ENCODE measurements around the gene CSAD. TPM values are rescaled to one million over a fixed set of nuclear protein-coding genes. Genes with fewer than 3 reads are reported as not detected.
"Not testable (repeated sequence)": the region's sequence is repeated elsewhere in the genome, so short reads cannot be mapped to it uniquely, and the experiment has no call there.

Gene CSAD
- total RNA-seq, 1 donor from 2014 or later: 41.7 TPM

- Histone ChIP-seq H3K4me1 (peaks cover 32% of the 10 kb centered on the region), H3K9me3 (no peaks in the 10 kb centered on the region), H3K36me3 (peaks cover 66% of the 10 kb centered on the region), H3K27ac (no peak overlapping the region), H3K4me3 (no peak overlapping the region), H3K27me3 (no peaks in the 10 kb centered on the region)
- intact Hi-C loops (cut with DNase I): no loop called here
- DNase-seq: no peak
- ATAC-seq: no peak
- no peak for TF ChIP-seq CTCF (IDR thresholded peaks at IDR 0.05)
Observed at GRCh38 chr12:53184828-53185227, 4.1 kb upstream of the CSAD start.

DNA sequence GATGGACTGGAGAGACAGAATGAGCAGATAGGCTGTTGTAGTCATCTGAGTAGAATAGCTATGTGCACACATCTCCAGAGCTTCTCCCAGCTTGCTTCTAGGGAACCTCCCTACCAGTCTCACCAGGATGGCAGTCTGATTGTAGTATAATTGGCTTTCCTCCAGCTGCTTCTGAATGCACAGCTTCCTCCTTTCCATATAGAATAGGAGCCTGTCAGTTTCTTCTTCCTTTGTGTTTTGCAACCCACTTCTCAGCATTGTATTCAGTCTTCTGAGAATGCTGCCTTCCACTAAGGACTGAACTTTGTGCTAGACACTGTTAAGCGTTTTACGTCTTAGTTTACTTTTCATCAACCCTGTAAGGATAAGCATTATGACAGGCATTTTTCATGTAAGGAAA lies 2.2 kb upstream of the CSAD start:
- Histone ChIP-seq H3K27ac (no peak overlapping the region), H3K4me3 (peak overlapping the region; percentile 2), H3K9me3 (no peaks in the 10 kb centered on the region), H3K27me3 (no peaks in the 10 kb centered on the region), H3K36me3 (peaks cover 58% of the 10 kb centered on the region), H3K4me1 (peaks cover 32% of the 10 kb centered on the region)
- ATAC-seq (peak; percentile 1), DNase-seq (no peak)
- no peak for TF ChIP-seq CTCF (IDR thresholded peaks at IDR 0.05)
- intact Hi-C loops (cut with DNase I): no loop called here

DNA sequence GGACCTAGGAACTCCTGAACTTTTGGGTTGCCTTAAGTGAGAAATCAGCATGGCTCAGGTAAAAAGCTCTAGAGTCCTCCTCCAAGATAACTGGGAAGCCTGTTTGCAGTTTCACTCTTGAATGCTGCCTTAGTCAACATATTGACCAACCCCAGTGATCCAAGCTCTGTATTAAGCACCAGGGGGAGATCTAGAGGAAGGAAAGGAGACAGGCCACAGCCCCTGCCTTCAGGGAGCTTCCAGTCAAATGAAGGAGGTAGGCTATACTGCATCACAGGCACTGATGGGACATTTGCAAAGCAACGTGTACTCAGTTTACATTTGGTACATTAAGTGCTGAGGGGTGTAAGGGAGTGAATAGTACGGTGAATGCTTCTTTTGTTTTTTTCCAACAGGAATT lies 1.2 kb upstream of the CSAD start:
- intact Hi-C loops (cut with DNase I): no loop called here
- Histone ChIP-seq H3K27ac (no peak overlapping the region), H3K36me3 (peaks cover 49% of the 10 kb centered on the region), H3K4me3 (peak overlapping the region; percentile 74), H3K9me3 (no peaks in the 10 kb centered on the region), H3K27me3 (no peaks in the 10 kb centered on the region), H3K4me1 (peaks cover 32% of the 10 kb centered on the region)
- no peak for TF ChIP-seq CTCF (IDR thresholded peaks at IDR 0.05)
- no peak for ATAC-seq
- no peak for DNase-seq

- H3K27me3 ChIP-seq: no peaks in the 10 kb centered on the region
- peak overlapping the region; percentile 93 for H3K27ac ChIP-seq
- DNase-seq (peak; percentile 91), ATAC-seq (peak; percentile 85)
- no peak for TF ChIP-seq CTCF (IDR thresholded peaks at IDR 0.05)
- intact Hi-C loops (cut with DNase I): no loop called here
- H3K4me1 ChIP-seq: peaks cover 32% of the 10 kb centered on the region
- peaks cover 40% of the 10 kb centered on the region for H3K36me3 ChIP-seq
- no peaks in the 10 kb centered on the region for H3K9me3 ChIP-seq
- peak overlapping the region; percentile 74 for H3K4me3 ChIP-seq
Observed at GRCh38 chr12:53180931-53181645, 363 bp upstream of the CSAD start.

- peak; percentile 5 for ATAC-seq
- H3K4me1 ChIP-seq: peaks cover 26% of the 10 kb centered on the region
- peak overlapping the region; percentile 74 for H3K4me3 ChIP-seq
- no peaks in the 10 kb centered on the region for H3K9me3 ChIP-seq
- H3K27ac ChIP-seq: peak overlapping the region; percentile 93
- no peak for TF ChIP-seq CTCF (IDR thresholded peaks at IDR 0.05)
- no peaks in the 10 kb centered on the region for H3K27me3 ChIP-seq
- H3K36me3 ChIP-seq: peaks cover 27% of the 10 kb centered on the region
- intact Hi-C loops (cut with DNase I): no loop called here
- DNase-seq: no peak
Observed at GRCh38 chr12:53179687-53180219, 972 bp downstream of the CSAD start.

DNA sequence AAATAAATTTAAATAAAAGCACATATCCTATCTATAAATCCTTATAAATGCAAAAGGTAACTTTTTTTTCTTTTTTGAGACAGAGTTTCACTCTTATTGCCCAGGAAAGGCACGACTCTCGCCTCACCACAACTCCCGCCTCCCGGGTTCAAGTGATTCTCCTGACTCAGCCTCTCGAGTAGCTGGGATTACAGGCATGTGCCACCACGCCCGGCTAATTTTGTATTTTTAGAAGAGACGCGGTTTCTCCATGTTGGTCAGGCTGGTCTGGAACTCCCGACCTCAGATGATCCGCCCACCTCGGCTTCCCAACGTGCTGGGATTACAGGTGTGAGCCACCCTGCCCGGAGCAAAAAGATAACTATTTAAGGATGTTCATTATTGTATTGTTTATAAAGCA lies 1.9 kb downstream of the CSAD start:
- not testable (repeated sequence) for H3K27me3 ChIP-seq, DNase-seq

DNA sequence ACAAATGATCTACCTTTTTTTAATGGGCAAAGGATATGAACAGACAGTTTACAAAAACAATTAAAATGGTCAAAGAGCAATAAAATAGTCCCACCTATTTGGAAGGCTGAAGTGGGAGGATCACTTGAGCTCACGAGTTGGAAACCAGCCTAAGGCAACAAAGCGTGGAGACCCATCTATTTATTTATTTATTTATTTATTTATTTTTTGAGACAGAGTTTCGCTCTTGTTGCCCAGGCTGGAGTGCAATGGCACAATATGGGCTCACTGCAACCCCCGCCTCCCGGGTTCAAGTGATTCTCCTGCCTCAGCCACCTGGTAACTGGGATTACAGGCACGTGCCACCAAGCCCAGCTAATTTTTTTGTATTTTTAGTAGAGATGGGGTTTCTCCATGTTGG lies 3.3 kb downstream of the CSAD start:
- H3K27me3 ChIP-seq; intact Hi-C loops (cut with DNase I); DNase-seq; H3K9me3 ChIP-seq; ATAC-seq; H3K27ac ChIP-seq; H3K4me3 ChIP-seq; H3K36me3 ChIP-seq: not testable (repeated sequence)
- peaks cover 13% of the 10 kb centered on the region for H3K4me1 ChIP-seq

More for the DNA sequence above, 1.9 kb downstream of the CSAD start:
- Histone ChIP-seq H3K36me3 (peaks cover 21% of the 10 kb centered on the region), H3K4me1 (peaks cover 26% of the 10 kb centered on the region)
- H3K27ac ChIP-seq; H3K4me3 ChIP-seq; intact Hi-C loops (cut with DNase I); H3K9me3 ChIP-seq; ATAC-seq: not testable (repeated sequence)
